OCI-LY3 (cell line): ENCODE measurements around the gene PTPRH.

Experiments
- H2AFZ ChIP-seq: fragments of 200-600, 300-600 bp; shearing (Covaris generic); 2 replicates; pipeline ENCODE4 v1.6.0; 2014; ENCODE audit warnings: antibody characterized with exemption, low read depth, low read length
- H3K27ac ChIP-seq: fragments of 200-600, 300-600 bp; sonication (generic); 2 replicates; pipeline ENCODE4 v1.5.1; 2014; ENCODE audit warnings: mild to moderate bottlenecking, low read length, moderate library complexity, mixed read lengths
- H3K27me3 ChIP-seq: fragments of 200-600, 300-600 bp; sonication (generic); 2 replicates; pipeline ENCODE4 v1.6.1; 2014; ENCODE audit warnings: low read depth, low read length, mixed read lengths
- H3K36me3 ChIP-seq: fragments of 200-600, 300-600 bp; sonication (generic); replicated peaks from 2 replicates; pipeline ENCODE3; 2014; ENCODE audit warnings: low read depth, low read length, mixed read lengths
- H3K4me1 ChIP-seq: fragments of 300-600, 200-600 bp; sonication (generic); 2 replicates; pipeline ENCODE4 v1.6.1; 2014; ENCODE audit warnings: low read length, mixed read lengths
- H3K4me2 ChIP-seq: fragments of 200-600, 300-600 bp; sonication (generic); 2 replicates; pipeline ENCODE4 v1.6.1; 2014; ENCODE audit warnings: low read length, mixed read lengths
- H3K4me3 ChIP-seq: fragments of 300-600, 200-600 bp; sonication (generic); 2 replicates; pipeline ENCODE4 v1.5.1; 2014; ENCODE audit warnings: antibody characterized with exemption, mild to moderate bottlenecking, low read length, moderate library complexity
- H3K79me2 ChIP-seq: fragments of 300-600, 200-600 bp; shearing (Covaris generic); 2 replicates; pipeline ENCODE4 v1.6.1; 2014; ENCODE audit warnings: mild to moderate bottlenecking, low read length, mixed read lengths
- H3K9ac ChIP-seq: fragments of 300-600, 200-600 bp; shearing (Covaris generic); 2 replicates; pipeline ENCODE4 v1.6.0; 2014; ENCODE audit warnings: mild to moderate bottlenecking, low read length, moderate library complexity
- H3K9me3 ChIP-seq: fragments of 200-600, 300-600 bp; shearing (Covaris generic); 2 replicates; pipeline ENCODE4 v1.6.1; 2014; ENCODE audit warnings: low read length, mixed read lengths; ENCODE audit not compliant: insufficient read depth
- H4K20me1 ChIP-seq: fragments of 200-600, 300-600 bp; sonication (generic); 2 replicates; pipeline ENCODE4 v1.6.1; 2016; ENCODE audit warnings: low read length, mixed read lengths; ENCODE audit not compliant: insufficient read depth
- EZH2phosphoT487 ChIP-seq: fragments of 200-600 bp; shearing (Covaris generic); IDR thresholded peaks from 2 replicates; pipeline ENCODE4 v1.6.1; 2018; ENCODE audit warnings: antibody characterized with exemption, mixed run types, low read depth
- TF ChIP-seq, protein P1 (sequence below): fragments of 200-600, 300-600 bp; sonication (generic); IDR thresholded peaks from 2 replicates; pipeline ENCODE4 v1.5.1; 2014; ENCODE audit warnings: antibody characterized with exemption, low read length, low read depth

Gene PTPRH

DNA sequence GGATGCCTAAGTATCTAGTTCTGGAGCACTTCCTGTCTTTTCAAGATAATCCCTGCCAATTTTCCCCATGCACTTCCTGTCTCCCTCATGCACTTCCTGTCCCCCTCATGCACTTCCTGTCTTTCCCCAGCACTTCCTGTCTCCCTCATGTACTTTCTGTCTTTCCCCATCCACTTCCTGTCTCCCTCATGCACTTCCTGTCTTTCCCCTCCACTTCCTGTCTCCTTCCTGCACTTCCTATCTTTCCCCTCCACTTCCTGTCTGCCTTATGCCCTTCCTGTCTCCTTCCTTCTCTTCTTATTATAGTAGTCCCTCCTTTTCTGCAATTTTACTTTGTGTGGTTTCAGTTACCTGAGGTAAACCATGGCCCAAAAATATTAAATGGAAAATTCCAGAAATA is 57.3 kb downstream of the PTPRH start:
- no peak for TF ChIP-seq EZH2phosphoT487
- TF ChIP-seq, protein P1, sequence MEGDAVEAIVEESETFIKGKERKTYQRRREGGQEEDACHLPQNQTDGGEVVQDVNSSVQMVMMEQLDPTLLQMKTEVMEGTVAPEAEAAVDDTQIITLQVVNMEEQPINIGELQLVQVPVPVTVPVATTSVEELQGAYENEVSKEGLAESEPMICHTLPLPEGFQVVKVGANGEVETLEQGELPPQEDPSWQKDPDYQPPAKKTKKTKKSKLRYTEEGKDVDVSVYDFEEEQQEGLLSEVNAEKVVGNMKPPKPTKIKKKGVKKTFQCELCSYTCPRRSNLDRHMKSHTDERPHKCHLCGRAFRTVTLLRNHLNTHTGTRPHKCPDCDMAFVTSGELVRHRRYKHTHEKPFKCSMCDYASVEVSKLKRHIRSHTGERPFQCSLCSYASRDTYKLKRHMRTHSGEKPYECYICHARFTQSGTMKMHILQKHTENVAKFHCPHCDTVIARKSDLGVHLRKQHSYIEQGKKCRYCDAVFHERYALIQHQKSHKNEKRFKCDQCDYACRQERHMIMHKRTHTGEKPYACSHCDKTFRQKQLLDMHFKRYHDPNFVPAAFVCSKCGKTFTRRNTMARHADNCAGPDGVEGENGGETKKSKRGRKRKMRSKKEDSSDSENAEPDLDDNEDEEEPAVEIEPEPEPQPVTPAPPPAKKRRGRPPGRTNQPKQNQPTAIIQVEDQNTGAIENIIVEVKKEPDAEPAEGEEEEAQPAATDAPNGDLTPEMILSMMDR = no peak
- Histone ChIP-seq H3K4me3 (no peak overlapping the region), H3K4me2 (no peak overlapping the region)

GRCh38 chr19:55149078-55150003 is 60.0 kb downstream of the PTPRH start, which contains the start of gene TNNT1:
TNNT1 (minus strand) TSS chr19:55149206; CDS start chr19:55147157, 2,049 bp downstream.
- H3K4me3 ChIP-seq = no peak within 1 kb of the TSS
- no peaks in the 10 kb centered on the region for H3K79me2 ChIP-seq
- no peaks in the 10 kb centered on the region for H4K20me1 ChIP-seq
- no peak within 1 kb of the TSS for H3K4me2 ChIP-seq
- no peak within 1 kb of the TSS for H3K9ac ChIP-seq
- peaks cover 39% of the 10 kb centered on the region for H3K27me3 ChIP-seq
- no peaks in the 10 kb centered on the region for H3K36me3 ChIP-seq
- TF ChIP-seq, protein P1 = no peak
- TF ChIP-seq EZH2phosphoT487 = no peak
- H3K9me3 ChIP-seq = no peaks in the 10 kb centered on the region
- H2AFZ ChIP-seq = no peak within 1 kb of the TSS
- H3K27ac ChIP-seq = no peak within 1 kb of the TSS
- peaks cover 14% of the 10 kb centered on the region for H3K4me1 ChIP-seq

More for the DNA sequence above, 57.3 kb downstream of the PTPRH start:
- Histone ChIP-seq H2AFZ (peak overlapping the region; percentile 74), H3K36me3 (no peaks in the 10 kb centered on the region), H3K9me3 (no peaks in the 10 kb centered on the region), H3K4me1 (0 out of 2 replicates have a peak, but pooled peaks cover 4% of the 10 kb centered on the region), H3K9ac (no peak overlapping the region), H4K20me1 (no peaks in the 10 kb centered on the region), H3K27me3 (peaks cover 30% of the 10 kb centered on the region), H3K27ac (no peak overlapping the region), H3K79me2 (no peaks in the 10 kb centered on the region)

DNA sequence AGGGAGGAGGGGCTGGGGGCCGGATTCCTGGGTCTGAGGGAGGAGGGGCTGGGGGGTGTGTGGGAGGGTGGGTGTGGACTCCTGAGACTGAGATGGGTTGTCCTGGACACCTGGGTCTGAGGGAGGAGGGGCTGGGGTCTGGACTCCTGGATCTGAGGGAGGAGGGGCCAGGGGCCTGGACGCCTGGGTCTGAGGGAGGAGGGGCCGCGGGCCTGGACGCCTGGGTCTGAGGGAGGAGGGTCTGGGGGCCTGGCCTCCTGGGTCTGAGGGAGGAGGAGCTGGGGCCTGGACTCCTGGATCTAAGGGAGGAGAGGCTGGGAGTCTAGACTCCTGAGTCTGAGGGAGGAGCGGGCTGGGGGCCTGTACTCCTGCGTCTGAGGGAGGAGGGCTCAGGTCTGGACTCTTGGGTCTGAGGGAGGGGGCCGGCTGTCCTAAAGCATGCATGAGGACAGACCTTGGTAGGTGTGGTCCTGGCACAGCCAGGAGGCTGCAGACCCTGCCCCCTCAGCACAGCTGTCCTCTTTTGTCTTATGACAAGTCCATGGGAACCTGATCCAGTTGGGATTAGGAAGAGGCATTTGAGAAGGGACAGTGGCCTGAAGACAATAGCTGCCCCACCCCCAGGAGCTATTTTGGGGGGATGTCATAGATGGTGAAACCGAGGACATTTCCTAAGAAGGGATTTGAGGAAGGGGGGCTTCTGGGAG is 61.6 kb downstream of the PTPRH start:
- Histone ChIP-seq H2AFZ (no peak overlapping the region), H4K20me1 (no peaks in the 10 kb centered on the region), H3K4me3 (no peak overlapping the region), H3K27ac (no peak overlapping the region), H3K4me1 (peaks cover 14% of the 10 kb centered on the region), H3K79me2 (no peaks in the 10 kb centered on the region), H3K27me3 (peaks cover 47% of the 10 kb centered on the region), H3K36me3 (no peaks in the 10 kb centered on the region), H3K4me2 (no peak overlapping the region), H3K9ac (no peak overlapping the region), H3K9me3 (no peaks in the 10 kb centered on the region)
- TF ChIP-seq EZH2phosphoT487 = no peak

DNA sequence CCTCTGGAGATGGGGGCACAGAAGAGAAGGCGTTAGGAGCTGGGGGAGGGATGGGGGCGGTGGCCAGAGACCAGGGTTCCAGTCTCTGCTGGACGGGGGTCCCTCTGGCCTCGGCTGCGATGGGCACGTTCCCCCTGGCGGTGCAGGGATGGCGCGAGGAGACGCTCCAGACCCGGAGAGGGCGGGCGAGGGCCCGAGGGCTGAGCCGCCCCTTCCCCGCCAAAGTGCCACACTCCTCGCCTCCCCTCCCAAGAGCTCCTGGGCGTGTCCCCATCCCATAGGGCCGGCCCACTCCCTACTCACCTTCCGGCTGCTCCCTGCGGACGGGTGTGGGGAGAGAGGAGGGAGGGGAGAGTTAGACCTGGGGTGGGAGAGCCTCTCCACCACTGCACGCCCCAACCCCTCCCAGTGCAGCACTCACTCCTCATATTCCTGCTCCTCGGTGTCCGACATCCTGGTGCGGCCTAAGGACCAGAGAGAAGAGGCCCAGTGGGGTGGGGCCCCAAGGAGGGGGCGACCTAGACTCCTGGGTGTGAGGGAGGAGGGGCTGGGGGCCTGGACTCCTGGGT is 62.5 kb downstream of the PTPRH start:
- Histone ChIP-seq H3K27me3 (peaks cover 47% of the 10 kb centered on the region), H3K9me3 (no peaks in the 10 kb centered on the region), H2AFZ (peak overlapping the region; percentile 73; the same call in 1 of the 2 replicates), H3K9ac (no peak overlapping the region; the same call in 1 of the 2 replicates), H3K4me2 (peak overlapping the region; percentile 79), H3K79me2 (no peaks in the 10 kb centered on the region), H3K27ac (no peak overlapping the region), H3K4me1 (peaks cover 10% of the 10 kb centered on the region), H3K36me3 (no peaks in the 10 kb centered on the region), H4K20me1 (no peaks in the 10 kb centered on the region), H3K4me3 (peak overlapping the region; percentile 82)
- TF ChIP-seq, protein P1 = no peak
- TF ChIP-seq EZH2phosphoT487 = no peak
